Activated naive CD4-positive, alpha-beta T cell treated with anti-CD3 and anti-CD28 coated beads, Interleukin-2, amount 50 U/mL, for 72 hours (primary cell): ENCODE results near the gene PKP1. TPM values are rescaled to one million over a fixed set of nuclear protein-coding genes. Genes with fewer than 3 reads are reported as not detected.

Source experiments
- ATAC-seq, 2 donors: fragments of 150-1000 bp; cut with Tn5 transposase; 2 replicates each; pipeline ENCODE4 v1.10.0; 2021; ENCODE audit warnings: mild to moderate bottlenecking in 2 of 2, moderate library complexity in 2 of 2
- DNase-seq, 2 donors: peaks; one replicate each; pipeline ENCODE4 v3.0.0; 2021 to 2022; ENCODE audit warnings: low spot score in 2 of 2
- H3K27ac Mint-ChIP-seq, 2 donors: one replicate each; pipeline ENCODE4 v1.8.0; 2022; ENCODE audit warnings: mild to moderate bottlenecking in 2 of 2, mixed read lengths in 2 of 2
- H3K36me3 Mint-ChIP-seq, 2 donors: one replicate each; pipeline ENCODE4 v1.8.0; 2022; ENCODE audit warnings: mixed read lengths in 2 of 2
- H3K9me3 Mint-ChIP-seq, 2 donors: one replicate each; pipeline ENCODE4 v1.8.0; 2022; ENCODE audit warnings: mixed read lengths in 2 of 2
- total RNA-seq, 2 donors: library from RNA; stranded (reverse); gene quantifications; one replicate each; pipeline ENCODE4 v1.2.3, GENCODE V29; 2022

The PKP1 gene
- total RNA-seq, 2 donors from 2014 or later = not detected

DNA sequence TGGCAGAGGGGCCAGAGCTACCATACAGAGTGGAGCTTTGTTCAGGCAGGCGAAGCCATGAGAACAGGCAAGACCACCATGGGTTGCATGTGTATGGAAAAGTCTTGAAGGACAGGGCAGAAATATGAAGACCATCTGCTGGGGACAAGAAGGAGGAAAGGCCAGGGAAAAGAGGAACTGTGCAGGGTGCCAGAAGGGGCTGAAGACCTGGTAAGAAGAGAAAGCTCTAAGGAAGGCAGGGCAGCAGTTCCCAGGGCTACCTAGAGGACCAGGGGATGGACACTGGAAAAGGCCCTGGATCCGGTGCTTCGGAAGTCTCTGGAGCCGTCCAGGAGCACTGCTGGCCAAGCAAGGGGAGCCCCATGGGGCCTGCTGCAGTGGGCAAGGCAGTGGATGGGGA, 43.4 kb downstream of the PKP1 start:
- DNase-seq = no peak
- ATAC-seq = no peak
- H3K36me3 Mint-ChIP-seq = no peaks in the 10 kb centered on the region
- no peak overlapping the region for H3K27ac Mint-ChIP-seq
- no peaks in the 10 kb centered on the region for H3K9me3 Mint-ChIP-seq

DNA sequence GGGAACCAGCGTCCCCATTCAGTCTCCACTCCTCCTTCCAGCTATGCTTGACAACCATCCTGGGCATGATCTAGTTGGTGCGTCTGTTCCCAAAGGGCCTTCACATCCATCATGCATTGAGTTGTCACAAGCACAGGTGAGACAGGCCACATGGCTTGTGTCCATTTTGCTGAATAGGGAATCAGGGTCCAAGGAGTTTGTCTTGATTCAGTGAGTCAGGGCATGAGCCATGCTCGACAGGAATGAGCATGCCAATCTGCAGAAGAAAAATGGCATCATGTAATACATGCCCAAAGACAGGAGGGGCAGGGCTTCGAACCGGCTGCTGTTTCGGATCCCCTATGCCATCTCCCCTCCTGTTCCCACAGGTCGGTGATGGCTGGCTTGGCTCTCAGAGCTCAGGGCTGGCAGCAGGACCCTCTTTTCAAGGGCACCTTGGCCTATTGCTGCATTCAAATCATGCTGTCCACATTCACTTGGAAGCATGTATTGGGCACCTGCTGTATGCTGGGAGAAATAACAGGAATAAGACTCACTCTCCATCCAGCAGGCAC, 44.5 kb downstream of the PKP1 start:
- ATAC-seq (no peak), DNase-seq (no peak)
- H3K36me3 Mint-ChIP-seq = no peaks in the 10 kb centered on the region
- no peak overlapping the region for H3K27ac Mint-ChIP-seq
- no peaks in the 10 kb centered on the region for H3K9me3 Mint-ChIP-seq

DNA sequence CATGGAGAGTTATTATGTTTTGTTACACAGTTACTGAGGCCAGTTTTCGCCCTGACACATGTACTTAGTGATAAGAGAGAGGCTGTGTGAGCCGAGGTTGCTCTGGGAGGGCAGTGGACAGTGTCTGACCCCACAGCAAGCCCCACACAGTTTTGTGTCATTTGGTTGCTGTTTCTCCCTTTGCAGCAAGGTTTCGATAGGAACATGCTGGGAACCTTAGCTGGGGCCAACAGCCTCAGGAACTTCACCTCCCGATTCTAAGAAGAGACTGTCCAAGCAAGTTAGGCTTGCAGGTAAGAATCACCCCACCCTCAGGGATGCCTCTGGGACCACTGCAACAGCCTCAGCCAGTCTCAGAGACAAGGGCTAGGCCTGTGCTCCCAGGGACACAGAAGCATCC, 45.3 kb downstream of the PKP1 start:
- ATAC-seq (no peak), DNase-seq (no peak)
- H3K36me3 Mint-ChIP-seq = no peaks in the 10 kb centered on the region
- no peaks in the 10 kb centered on the region for H3K9me3 Mint-ChIP-seq
- H3K27ac Mint-ChIP-seq = no peak overlapping the region

DNA sequence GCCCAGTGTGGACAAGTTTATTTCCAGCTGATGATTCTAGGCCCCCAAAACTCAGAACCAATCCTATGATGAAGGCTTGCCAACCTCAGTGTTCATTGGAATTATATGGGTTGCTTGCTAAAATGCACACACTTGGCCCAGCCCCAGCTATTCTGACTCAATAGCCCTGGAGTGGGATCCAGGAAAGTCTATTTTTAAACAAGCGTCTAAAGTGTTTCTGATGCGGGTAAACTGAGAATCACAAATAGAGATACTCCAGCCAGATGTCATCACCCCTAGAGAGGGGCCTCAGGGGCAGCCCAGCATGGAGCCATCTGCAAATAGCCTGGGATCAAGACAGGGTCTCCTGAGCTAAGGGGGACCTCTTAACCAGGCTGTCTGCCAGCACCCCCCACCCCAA, 46.0 kb downstream of the PKP1 start:
- DNase-seq (no peak), ATAC-seq (no peak)
- H3K27ac Mint-ChIP-seq = no peak overlapping the region
- H3K9me3 Mint-ChIP-seq = no peaks in the 10 kb centered on the region
- no peaks in the 10 kb centered on the region for H3K36me3 Mint-ChIP-seq

DNA sequence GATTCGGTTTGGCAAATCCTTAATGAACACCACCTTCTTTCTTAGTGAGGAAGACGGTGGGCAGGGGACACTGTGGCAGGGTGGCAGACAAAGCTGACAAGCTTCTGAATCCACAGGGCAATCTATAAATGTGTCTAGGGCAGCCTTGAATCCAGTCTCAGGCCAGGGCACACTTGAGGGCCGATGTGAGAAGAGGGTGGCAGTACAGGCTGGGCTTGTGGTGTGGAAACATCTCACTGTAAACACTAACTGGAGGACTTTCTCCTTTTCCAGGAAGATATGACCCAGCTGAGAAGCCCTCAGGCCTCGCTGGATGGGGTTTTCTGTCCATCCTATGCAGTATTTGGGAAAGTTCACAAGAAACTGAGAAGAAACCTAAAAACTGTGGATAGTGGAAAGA, 46.5 kb downstream of the PKP1 start:
- Mint-ChIP-seq H3K27ac (no peak overlapping the region), H3K9me3 (no peaks in the 10 kb centered on the region), H3K36me3 (no peaks in the 10 kb centered on the region)
- ATAC-seq (no peak), DNase-seq (no peak)

DNA sequence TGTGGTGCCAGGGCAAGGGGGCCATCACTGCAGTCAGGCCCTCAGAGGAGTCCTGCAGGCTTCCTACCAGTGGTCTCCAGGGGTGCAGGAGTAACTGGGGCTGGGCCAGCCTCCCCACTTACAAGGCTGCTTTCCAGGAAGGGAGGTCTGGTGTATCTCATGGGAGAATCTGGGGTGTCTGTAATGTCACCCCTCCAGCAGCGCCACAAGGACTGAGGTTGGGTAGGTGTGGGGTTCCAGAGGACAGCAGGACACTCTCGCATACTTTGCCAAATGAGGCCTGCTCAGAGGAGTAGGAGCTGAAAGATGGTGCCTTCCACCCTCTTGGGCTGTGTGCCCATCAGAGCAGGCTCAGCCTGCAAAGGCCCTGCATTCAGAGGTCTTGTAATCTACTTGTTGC, 47.2 kb downstream of the PKP1 start:
- no peak for ATAC-seq
- Mint-ChIP-seq H3K27ac (no peak overlapping the region), H3K9me3 (no peaks in the 10 kb centered on the region), H3K36me3 (no peaks in the 10 kb centered on the region)
- DNase-seq = no peak

DNA sequence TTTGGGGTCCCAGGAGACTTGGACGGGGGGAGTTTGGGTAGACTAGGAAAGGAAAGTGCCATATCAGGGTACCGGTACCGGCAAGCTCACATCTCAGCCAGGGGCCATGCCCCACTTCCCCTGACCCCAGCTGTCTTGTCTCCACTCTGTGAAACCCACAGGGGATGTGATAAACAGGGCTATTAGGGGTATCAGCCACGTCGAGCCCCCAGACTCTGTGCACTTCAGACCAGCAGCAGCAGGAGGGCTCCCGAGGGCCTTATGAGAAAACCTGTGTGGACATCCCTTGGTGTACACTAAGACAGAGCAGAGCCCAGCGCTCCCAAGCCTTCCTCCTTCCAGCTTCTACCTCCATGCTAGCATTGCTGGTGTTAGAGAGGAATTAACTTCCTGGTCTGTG, 47.9 kb downstream of the PKP1 start:
- Mint-ChIP-seq H3K27ac (no peak overlapping the region), H3K9me3 (no peaks in the 10 kb centered on the region), H3K36me3 (no peaks in the 10 kb centered on the region)
- ATAC-seq = no peak
- DNase-seq = no peak

DNA sequence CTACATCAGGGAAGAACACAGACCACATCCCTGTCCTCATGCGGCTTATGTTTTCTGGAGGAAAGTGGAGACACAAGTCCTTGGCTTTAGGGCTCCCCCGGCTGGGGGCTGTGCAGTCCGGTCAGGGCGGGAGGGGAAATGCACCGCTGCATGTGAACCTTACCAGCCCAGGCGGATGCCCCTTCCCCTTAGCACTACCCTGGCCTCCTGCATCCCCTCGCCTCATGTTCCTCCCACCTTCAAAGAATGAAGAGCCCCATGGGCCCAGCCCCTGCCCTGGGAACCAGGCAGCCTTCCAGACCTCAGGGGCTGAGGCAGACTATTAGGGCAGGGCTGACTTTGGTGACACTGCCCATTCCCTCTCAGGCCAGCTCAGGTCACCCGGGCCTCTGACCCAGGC, 48.7 kb downstream of the PKP1 start:
- ATAC-seq (no peak), DNase-seq (no peak)
- Mint-ChIP-seq H3K36me3 (no peaks in the 10 kb centered on the region), H3K27ac (no peak overlapping the region), H3K9me3 (no peaks in the 10 kb centered on the region)

DNA sequence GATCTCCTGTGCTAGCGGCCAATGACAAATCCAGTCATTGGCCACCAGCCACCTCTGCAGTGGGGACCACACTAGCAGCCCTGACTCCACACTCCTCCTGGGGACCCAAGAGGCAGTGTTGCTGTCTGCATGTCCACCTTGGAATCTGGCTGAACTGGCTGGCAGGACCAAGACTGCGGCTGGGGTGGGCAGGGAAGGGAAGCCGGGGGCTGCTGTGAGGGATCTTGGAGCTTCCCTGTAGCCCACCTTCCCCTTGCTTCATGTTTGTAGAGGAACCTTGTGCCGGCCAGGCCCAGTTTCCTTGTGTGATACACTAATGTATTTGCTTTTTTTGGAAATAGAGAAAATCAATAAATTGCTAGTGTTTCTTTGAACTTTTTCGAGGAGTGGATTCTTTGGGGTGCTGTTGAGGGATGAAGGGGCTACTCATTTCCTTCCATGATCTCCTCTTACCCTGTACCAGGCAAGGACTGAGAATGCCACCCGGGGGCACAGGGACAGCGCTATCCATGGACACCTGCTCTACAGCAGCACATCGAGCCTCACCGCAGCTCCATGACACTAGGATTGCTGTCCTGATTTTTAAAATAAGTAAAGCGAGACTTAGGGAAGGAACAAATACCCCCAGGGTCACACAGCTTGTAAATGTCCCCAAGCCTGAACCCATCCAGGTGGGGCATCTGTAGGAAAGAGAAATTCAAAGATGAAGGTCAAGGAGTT, 49.5 kb downstream of the PKP1 start:
- ATAC-seq = no peak

DNA sequence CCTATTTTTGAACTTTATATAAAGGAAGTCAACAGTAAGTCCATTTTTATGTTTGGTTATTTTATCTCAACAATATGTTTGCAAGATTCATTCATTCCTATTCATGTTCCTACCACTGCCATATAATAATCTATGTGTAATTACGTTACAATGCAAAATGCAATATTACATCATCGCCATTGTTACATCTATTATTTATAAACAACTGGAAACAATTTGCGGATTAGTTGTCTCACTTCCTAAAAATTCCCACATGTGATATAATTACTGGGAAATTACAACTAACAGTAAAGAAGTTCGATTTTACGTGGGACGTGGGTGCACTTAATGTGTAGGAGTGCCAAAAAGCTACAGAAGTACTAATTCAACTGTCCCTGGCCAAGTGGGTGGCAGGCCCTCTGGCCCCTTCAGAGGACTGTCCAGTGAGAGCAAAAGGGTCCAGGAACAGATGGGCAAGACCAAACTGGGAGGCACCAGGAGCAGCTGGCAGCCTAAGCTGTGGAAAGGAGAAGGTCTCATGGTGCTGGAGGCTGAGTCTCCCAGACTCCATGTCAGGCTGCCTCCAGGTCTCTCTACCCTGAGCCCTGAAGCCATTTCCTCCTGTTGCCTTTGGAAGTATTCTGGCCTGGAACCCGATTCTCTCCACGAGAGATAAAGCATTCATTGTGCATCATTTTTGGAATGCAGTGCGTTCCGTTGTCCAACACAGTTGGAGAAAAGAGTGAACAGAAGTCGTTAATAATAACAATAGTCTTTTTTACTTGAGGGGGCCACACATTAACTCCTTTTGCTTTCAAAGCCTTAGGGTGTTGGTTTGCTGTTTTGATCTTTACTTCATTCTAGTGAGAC, 51.2 kb downstream of the PKP1 start:
- H3K9me3 Mint-ChIP-seq = no peaks in the 10 kb centered on the region
- ATAC-seq (no peak), DNase-seq (no peak)
- H3K36me3 Mint-ChIP-seq = no peaks in the 10 kb centered on the region
- no peak overlapping the region for H3K27ac Mint-ChIP-seq

More for the DNA sequence above, 49.5 kb downstream of the PKP1 start:
- Mint-ChIP-seq H3K27ac (no peak overlapping the region), H3K9me3 (no peaks in the 10 kb centered on the region), H3K36me3 (no peaks in the 10 kb centered on the region)
- DNase-seq = no peak

DNA sequence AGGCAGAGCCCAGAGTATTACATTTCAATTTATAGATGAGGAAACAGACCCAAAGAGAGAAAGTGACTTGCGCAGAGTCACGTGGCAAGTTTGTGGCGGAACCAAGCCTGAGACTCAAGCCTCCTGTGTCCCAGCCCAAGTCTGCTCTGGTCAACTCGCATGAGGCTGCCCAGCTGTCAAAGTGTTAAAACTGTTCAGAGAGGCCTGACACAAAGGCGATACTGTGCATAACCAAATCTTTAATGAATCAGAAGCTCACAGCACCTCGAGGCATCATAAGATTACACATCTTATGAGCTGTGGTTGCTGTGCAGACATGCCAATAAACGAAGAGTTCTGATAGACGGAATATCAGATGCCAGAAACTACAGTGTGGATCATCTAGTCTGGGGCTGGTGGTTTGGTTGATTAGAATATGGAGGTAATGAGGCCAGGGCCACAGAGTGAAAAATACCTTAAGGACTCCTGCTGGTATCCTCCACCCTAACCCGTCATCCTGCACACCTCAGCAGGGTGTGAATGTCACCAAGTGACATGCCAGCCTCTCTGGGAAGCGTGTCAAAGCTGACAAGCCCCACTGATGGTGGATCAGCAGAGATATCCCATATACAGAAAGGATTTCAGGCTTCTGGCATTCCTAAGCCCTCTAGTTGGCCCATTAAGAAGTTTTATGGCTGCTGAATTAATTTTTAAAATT, 52.0 kb downstream of the PKP1 start:
- no peak for DNase-seq
- Mint-ChIP-seq H3K9me3 (no peaks in the 10 kb centered on the region), H3K27ac (no peak overlapping the region), H3K36me3 (no peaks in the 10 kb centered on the region)
- no peak for ATAC-seq

DNA sequence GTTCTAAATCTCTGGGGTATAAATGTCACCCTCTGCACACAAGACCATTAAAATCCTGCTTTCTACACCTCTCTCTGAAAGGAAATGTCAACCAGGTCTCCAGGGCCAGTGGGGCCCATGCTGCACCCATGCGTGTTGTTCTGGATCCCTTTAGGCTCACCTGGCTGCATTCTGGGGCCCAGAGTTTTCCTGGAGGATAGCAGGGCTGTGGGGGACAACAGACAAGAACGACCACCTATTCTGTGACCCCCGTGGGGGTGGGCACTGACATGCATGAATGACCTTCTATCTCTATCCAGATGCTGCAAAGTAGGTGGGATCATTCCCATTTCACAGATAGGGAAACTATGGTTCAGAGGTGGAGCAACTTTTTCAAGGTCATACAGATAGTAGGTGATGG, 52.6 kb downstream of the PKP1 start:
- DNase-seq (no peak), ATAC-seq (no peak)
- Mint-ChIP-seq H3K27ac (no peak overlapping the region), H3K9me3 (no peaks in the 10 kb centered on the region), H3K36me3 (no peaks in the 10 kb centered on the region)

DNA sequence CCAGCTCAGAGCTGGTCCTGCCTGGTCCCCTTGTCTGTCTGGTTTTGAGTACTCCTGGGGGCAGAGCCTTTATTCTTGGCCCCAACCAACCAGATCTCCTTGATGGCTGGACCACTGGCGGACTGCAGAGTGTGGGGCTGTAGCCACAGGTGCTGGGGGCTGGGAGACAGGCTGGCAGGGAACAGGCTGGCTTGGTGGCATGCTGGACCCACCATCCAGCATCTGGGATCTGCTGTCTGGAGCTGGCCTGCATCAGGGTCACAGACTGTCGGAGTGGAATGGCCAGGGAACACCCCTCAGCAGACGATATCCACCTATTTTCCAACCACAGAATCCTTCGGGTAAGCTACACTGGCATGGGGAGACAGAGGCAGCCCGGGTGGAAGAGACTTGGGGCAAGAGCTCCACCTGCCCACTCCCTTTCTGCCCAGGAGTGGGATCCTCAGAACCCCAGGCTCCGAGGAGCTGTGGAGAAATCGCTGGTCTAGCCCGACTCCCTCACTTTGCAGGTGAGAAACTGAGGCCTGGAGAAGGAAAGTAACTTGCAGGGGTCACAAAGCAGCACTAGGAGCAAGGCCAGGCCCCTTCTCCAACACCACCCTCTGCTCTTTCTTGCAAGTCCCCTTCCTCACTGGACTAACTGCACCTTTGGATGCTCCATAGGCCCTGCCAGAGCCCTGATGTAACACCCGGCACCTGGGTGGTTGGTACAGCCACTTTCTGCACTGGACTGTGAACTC, 53.6 kb downstream of the PKP1 start:
- no peaks in the 10 kb centered on the region for H3K36me3 Mint-ChIP-seq
- no peak for DNase-seq
- no peaks in the 10 kb centered on the region for H3K9me3 Mint-ChIP-seq
- H3K27ac Mint-ChIP-seq = no peak overlapping the region
- ATAC-seq = no peak

DNA sequence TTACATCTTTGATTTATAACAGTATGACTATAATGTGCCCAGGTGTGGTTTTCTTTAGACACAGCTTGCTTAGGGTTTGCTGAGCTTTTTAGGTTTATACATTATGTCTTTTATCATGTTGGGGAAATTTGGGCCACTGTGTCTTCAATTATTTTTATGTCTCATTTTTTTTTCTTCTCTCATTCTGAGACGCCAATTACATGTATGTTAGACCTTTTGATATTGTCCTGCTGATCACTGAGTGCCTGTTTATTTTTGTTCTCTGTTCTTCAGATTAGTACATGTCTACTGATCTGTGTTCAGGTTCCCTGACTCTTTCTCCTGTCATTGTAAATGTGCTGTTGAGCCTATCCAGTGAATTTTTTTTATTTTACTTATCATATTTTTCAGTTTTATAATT, 58.1 kb downstream of the PKP1 start:
- Mint-ChIP-seq H3K27ac (no peak overlapping the region), H3K9me3 (no peaks in the 10 kb centered on the region), H3K36me3 (no peaks in the 10 kb centered on the region)
- no peak for ATAC-seq
- DNase-seq = no peak

DNA sequence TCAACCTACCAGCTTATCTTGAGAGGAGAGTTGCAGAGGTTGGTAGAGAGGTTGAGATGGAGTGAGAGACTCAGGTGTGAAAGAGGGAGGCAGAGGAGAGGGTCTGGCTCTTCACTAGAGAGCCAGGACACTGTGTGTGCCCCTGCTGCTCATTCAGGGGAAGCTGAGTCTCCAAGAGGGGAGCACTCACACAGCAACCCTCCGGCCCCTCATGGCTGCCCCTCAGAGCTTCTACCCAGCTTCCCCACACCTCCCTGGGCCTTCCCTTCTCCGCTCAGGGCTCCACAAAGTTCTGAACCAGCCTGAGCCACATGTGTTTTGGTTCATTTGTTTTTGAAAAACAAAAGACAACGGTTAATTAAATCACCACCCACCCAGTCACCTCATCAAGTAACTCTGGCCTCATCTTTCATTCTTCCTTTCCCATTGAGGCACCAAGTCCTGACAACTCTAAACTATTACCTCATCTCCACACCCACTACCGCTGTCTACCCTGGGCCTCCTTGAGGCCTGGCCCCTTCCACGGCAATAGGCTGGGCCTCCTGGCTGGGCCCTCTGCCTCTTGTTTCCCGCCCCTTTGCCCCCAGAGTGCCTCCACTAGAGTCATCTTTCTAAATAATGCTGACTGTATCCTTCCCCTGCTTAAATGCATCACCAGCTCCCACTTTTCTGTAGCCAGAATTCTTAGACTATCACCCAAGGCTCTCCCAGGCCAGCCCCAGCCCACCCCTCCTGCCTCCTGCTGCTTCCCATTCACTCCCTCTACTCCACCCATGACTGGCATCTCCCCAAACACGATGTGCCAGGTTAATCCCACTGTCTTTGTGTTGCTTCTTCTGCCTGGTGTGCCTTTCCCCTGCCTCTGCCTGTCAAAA, 61.1 kb downstream of the PKP1 start:
- H3K27ac Mint-ChIP-seq = no peak overlapping the region
- ATAC-seq = no peak

DNA sequence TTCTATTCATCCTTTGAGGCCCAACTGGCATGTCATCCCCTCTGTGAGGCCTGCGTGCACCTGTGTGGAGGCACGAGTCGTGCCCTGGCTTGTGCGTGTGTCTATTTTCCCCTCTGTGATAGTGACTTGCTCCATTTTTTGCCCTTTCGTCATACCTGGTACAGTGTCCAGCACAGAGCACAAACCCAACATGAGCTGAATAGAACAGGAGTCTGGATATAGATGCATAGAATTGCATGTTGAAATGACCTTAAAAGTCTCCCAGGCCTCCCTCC, 61.7 kb downstream of the PKP1 start:
- no peak for DNase-seq
- Mint-ChIP-seq H3K27ac (no peak overlapping the region), H3K36me3 (no peaks in the 10 kb centered on the region), H3K9me3 (no peaks in the 10 kb centered on the region)
- no peak for ATAC-seq

More for the DNA sequence above, 61.1 kb downstream of the PKP1 start:
- Mint-ChIP-seq H3K36me3 (no peaks in the 10 kb centered on the region), H3K9me3 (no peaks in the 10 kb centered on the region)
- no peak for DNase-seq
